ENCODE measurements around the gene PBX3.

- TF ChIP-seq, protein P1, sequence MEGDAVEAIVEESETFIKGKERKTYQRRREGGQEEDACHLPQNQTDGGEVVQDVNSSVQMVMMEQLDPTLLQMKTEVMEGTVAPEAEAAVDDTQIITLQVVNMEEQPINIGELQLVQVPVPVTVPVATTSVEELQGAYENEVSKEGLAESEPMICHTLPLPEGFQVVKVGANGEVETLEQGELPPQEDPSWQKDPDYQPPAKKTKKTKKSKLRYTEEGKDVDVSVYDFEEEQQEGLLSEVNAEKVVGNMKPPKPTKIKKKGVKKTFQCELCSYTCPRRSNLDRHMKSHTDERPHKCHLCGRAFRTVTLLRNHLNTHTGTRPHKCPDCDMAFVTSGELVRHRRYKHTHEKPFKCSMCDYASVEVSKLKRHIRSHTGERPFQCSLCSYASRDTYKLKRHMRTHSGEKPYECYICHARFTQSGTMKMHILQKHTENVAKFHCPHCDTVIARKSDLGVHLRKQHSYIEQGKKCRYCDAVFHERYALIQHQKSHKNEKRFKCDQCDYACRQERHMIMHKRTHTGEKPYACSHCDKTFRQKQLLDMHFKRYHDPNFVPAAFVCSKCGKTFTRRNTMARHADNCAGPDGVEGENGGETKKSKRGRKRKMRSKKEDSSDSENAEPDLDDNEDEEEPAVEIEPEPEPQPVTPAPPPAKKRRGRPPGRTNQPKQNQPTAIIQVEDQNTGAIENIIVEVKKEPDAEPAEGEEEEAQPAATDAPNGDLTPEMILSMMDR (IDR thresholded peaks at IDR 0.05): no peak
- TF ChIP-seq POLR2AphosphoS5 (IDR thresholded peaks at IDR 0.05; ENCODE audit: low read depth, low read length) (no peak), TCF7L2 (IDR thresholded peaks at IDR 0.05; ENCODE audit: low read depth, low read length) (no peak), REST (IDR thresholded peaks at IDR 0.05; ENCODE audit: insufficient read depth in 1 of 2, low read depth in 2 of 2, low read length in 1 of 2) (no peak), SIN3A (IDR thresholded peaks at IDR 0.05; ENCODE audit: borderline replicate concordance, insufficient read depth, low read depth, low read length) (no peak)
Measured at GRCh38 chr9:125970340-125970739, 223.2 kb downstream of the PBX3 start.
